GM19035 (cell line): ENCODE data around the gene PRKAG3.
"Not testable (repeated sequence)": the region's sequence is repeated elsewhere in the genome, so short reads cannot be mapped to it uniquely, and the experiment has no call there.

Source experiments
- ATAC-seq: cut with Tn5 transposase; IDR thresholded peaks from one replicate; pipeline ENCODE4 v1.9.1; 2021; ENCODE audit not compliant: unreplicated experiment

The PRKAG3 gene

DNA sequence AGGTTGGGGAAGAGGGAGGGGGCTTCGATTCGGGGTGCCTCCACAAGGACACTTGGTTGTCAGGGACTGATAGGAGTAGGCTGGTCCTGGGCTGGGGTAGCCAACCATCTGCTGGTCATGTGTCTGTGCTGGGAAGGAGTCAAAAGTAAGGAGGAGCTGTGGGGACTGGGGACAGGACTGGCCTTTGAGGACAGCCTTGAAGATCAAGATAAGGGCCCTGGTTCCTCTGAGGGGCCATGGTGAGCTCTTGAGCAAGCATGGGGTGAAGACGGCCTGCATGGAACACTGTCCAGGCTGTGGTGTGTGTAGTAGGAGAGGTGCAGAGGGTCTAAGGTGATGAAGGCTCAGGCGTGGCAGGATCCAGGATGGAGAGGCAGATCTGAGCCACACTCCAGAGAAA lies 47.9 kb downstream of the PRKAG3 start:
- ATAC-seq, result no peak

- no peak for ATAC-seq
These were observed 49.1 kb downstream of the PRKAG3 start for GRCh38 chr2:218782528-218782844.

DNA sequence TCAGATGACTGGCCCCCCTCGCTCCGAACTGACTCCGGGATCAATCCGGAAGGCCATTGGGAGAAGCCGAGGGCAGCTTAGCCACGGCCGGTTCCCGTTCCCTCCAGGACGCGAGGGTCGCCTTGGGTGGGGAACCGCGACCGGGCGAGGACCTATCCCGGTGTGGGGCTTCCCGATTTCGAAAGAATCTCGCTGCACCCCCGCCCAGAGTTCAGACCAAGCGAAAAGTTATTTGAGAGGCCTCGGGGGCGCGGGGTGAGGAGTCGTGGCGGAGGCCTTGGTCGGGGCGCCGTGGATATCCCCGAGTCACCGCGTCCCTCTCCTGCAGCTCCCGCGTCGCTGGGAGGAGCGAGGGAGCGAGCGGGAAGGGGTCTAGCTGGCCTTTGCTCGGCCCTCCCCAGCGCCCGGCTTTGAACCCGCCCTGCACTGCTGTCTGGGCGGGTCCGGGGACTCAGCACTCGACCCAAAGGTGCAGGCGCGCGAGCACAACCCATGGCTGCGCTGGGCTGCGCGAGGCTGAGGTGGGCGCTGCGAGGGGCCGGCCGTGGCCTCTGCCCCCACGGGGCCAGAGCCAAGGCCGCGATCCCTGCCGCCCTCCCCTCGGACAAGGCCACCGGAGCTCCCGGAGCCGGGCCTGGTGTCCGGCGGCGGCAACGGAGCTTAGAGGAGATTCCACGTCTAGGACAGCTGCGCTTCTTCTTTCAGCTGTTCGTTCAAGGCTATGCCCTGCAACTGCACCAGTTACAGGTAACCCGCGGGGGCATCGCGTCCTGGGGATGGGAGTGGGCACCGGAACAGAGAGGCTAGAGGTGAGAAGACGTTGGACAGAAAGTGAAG lies 49.7 kb downstream of the PRKAG3 start, which contains the start of gene CYP27A1:
CYP27A1 (plus strand) TSS at position 457 of the 837 bp plus-strand sequence; CDS start at position 493, 36 bp downstream.
- ATAC-seq, result no peak

DNA sequence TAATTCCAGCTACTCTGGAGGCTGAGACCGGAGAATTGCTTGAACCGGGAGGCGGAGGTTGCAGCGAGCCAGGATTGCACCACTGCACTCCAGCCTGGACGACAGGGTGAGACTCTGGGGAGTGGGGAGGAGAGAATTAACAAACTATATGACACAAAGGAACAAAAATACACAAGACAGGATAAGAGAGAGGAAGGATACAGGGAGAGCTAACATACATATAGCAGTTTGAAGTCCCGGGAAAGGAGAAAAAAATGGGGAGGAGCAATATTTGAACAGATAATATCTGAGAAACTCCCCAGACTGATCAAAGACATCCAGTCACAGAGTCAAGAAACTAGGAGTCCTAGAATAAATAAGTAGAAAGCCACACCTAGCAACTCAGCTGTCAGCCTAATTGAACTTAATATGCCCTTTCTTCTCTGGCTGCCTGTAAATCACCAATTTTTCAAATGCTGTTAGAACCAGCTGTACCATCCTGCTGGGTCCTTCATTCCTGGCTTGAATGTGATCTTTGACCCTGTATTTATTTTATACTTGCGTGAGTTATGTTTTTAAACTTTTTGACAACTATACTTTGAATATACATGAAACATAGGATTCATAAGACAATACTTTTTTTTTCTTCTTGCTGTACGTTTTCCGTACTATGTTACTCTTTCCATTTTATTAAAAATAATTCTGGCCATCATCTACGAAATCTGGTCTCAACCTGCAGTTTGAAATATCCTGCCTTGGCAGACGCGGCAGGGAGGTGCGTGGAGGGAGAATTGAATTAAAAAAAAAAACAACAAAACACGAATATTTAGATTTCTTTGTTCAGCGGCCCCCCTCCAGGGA lies 50.5 kb downstream of the PRKAG3 start:
- no peak for ATAC-seq

GRCh38 chr2:218780046-218780445 lies 51.6 kb downstream of the PRKAG3 start:
- no peak for ATAC-seq

GRCh38 chr2:218777276-218777990 lies 54.2 kb downstream of the PRKAG3 start:
- ATAC-seq, result no peak

DNA sequence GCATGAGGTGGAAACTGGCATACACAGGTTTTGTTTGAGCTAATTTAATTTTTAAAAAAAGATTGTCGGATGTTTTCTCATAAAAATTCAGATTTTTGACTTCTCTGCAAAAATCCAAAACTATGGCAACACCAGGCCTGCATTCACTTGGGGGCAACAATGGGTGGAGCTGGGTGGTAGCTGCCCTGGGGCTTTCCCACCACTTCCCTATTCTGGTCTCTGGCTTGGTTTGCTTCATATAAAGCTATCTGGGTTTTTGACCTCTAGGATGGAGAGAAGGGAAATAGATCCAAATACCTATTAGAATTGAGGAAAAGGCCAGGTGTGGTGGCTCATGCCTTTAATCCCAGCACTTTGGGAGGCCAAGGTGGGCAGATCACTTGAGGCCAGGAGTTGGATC lies 55.1 kb downstream of the PRKAG3 start:
- no peak for ATAC-seq

- ATAC-seq, result no peak
These were observed 57.7 kb downstream of the PRKAG3 start for GRCh38 chr2:218773881-218774280.

GRCh38 chr2:218772759-218773158 lies 58.8 kb downstream of the PRKAG3 start:
- ATAC-seq, result not testable (repeated sequence)
